H9 (cell line): ENCODE data around the gene MBD2. TPM values are rescaled to one million over a fixed set of nuclear protein-coding genes. Genes with fewer than 3 reads are reported as not detected.

Experiments used
- DNase-seq: peaks from one replicate; pipeline ENCODE4 v3.0.0-alpha.2; 2017
- H2AFZ ChIP-seq: one replicate; pipeline ENCODE4 v1.6.1; 2013; ENCODE audit warnings: mild to moderate bottlenecking, low read length, control low read depth, moderate library complexity
- H2AK5ac ChIP-seq: 2 replicates; pipeline ENCODE4 v1.6.1; 2013; ENCODE audit warnings: low read length, control low read depth, mixed read lengths; ENCODE audit not compliant: insufficient read length
- H2BK120ac ChIP-seq: one replicate; pipeline ENCODE4 v1.6.1; 2013; ENCODE audit warnings: low read depth, mild to moderate bottlenecking, low read length, control low read depth, inconsistent platforms; ENCODE audit not compliant: poor library complexity, severe bottlenecking
- H2BK12ac ChIP-seq: 2 replicates; pipeline ENCODE4 v1.6.1; 2013; ENCODE audit warnings: low read length, control low read depth, mixed read lengths, low read depth; ENCODE audit not compliant: insufficient read length
- H2BK15ac ChIP-seq: 2 replicates; pipeline ENCODE4 v1.6.1; 2013; ENCODE audit warnings: low read depth, low read length, control low read depth
- H2BK20ac ChIP-seq: one replicate; pipeline ENCODE4 v1.6.1; 2013; ENCODE audit warnings: low read depth, mild to moderate bottlenecking, low read length, control low read depth, inconsistent platforms; ENCODE audit not compliant: poor library complexity, severe bottlenecking
- H2BK5ac ChIP-seq: 2 replicates; pipeline ENCODE4 v1.6.1; 2013; ENCODE audit warnings: low read length, control low read depth, mixed read lengths; ENCODE audit not compliant: insufficient read length
- H3K14ac ChIP-seq: 2 replicates; pipeline ENCODE4 v1.6.1; 2013; ENCODE audit warnings: low read length, control low read depth; ENCODE audit not compliant: insufficient read depth
- H3K18ac ChIP-seq: 2 replicates; pipeline ENCODE4 v1.6.1; 2013; ENCODE audit warnings: low read depth, mild to moderate bottlenecking, mixed read lengths, low read length, control low read depth; ENCODE audit not compliant: insufficient read length
- H3K23ac ChIP-seq: 2 replicates; pipeline ENCODE4 v1.6.1; 2013; ENCODE audit warnings: low read length, control low read depth, mixed read lengths, low read depth; ENCODE audit not compliant: insufficient read length
- H3K23me2 ChIP-seq: 2 replicates; pipeline ENCODE4 v1.6.1; 2013; ENCODE audit warnings: low read depth, mild to moderate bottlenecking, mixed read lengths, low read length, control low read depth; ENCODE audit not compliant: insufficient read length, poor library complexity, severe bottlenecking
- H3K27ac ChIP-seq: 2 replicates; pipeline ENCODE4 v1.5.1; 2013; ENCODE audit warnings: low read length, control low read depth, mixed read lengths, low read depth; ENCODE audit not compliant: insufficient read length
- H3K27me3 ChIP-seq: 2 replicates; pipeline ENCODE4 v1.6.1; 2013; ENCODE audit warnings: low read length, control low read depth, inconsistent platforms; ENCODE audit not compliant: insufficient read depth
- H3K4ac ChIP-seq: 2 replicates; pipeline ENCODE4 v1.6.1; 2013; ENCODE audit warnings: low read depth, mild to moderate bottlenecking, control low read depth, inconsistent platforms, low read length, moderate library complexity
- H3K4me1 ChIP-seq: 2 replicates; pipeline ENCODE4 v1.6.1; 2013; ENCODE audit warnings: low read length, control low read depth, inconsistent platforms; ENCODE audit not compliant: insufficient read depth
- H3K4me2 ChIP-seq: 2 replicates; pipeline ENCODE4 v1.6.1; 2013; ENCODE audit warnings: low read length, control low read depth, mixed read lengths; ENCODE audit not compliant: insufficient read length, insufficient read depth
- H3K56ac ChIP-seq: 2 replicates; pipeline ENCODE4 v1.6.1; 2013; ENCODE audit warnings: low read depth, mild to moderate bottlenecking, mixed read lengths, low read length, control low read depth; ENCODE audit not compliant: insufficient read length
- H3K79me1 ChIP-seq: 2 replicates; pipeline ENCODE4 v1.6.1; 2013; ENCODE audit warnings: low read depth, mild to moderate bottlenecking, moderate library complexity, low read length, control low read depth, inconsistent platforms; ENCODE audit not compliant: insufficient read depth, poor library complexity, severe bottlenecking
- H3K79me2 ChIP-seq: 2 replicates; pipeline ENCODE4 v1.6.1; 2013; ENCODE audit warnings: low read length, control low read depth, inconsistent platforms; ENCODE audit not compliant: insufficient read depth
- H3K9ac ChIP-seq: 2 replicates; pipeline ENCODE4 v1.6.1; 2013; ENCODE audit warnings: low read length, control low read depth, mixed read lengths; ENCODE audit not compliant: insufficient read length; ENCODE audit errors: extremely low read depth
- H3K9me3 ChIP-seq: one replicate; pipeline ENCODE4 v1.6.1; 2013; ENCODE audit warnings: low read depth, low read length, inconsistent platforms; ENCODE audit not compliant: control insufficient read depth
- H3T11ph ChIP-seq: one replicate; pipeline ENCODE4 v1.6.1; 2013; ENCODE audit warnings: mild to moderate bottlenecking, low read length, control low read depth, inconsistent platforms
- H4K20me1 ChIP-seq: one replicate; pipeline ENCODE4 v1.6.1; 2013; ENCODE audit not compliant: control insufficient read depth, insufficient read length, insufficient read depth
- H4K5ac ChIP-seq: 2 replicates; pipeline ENCODE4 v1.6.1; 2013; ENCODE audit warnings: low read depth, mild to moderate bottlenecking, mixed read lengths, low read length, control low read depth; ENCODE audit not compliant: insufficient read length
- H4K8ac ChIP-seq: replicated peaks from 2 replicates; pipeline ENCODE4 v1.6.1; 2013; ENCODE audit warnings: low read length, control low read depth, mixed read lengths, low read depth; ENCODE audit not compliant: insufficient read length
- H4K91ac ChIP-seq: 2 replicates; pipeline ENCODE4 v1.6.1; 2013; ENCODE audit warnings: low read depth, mild to moderate bottlenecking, moderate library complexity, mixed read lengths, low read length, control low read depth; ENCODE audit not compliant: insufficient read length
- H3K27ac Mint-ChIP-seq, 3 experiments: 2 replicates in 2 of 3; 3 replicates in 1 of 3; pipeline ENCODE4 v1.8.0; 2020 to 2021; ENCODE audit warnings: mixed read lengths in 3 of 3, mild to moderate bottlenecking in 1 of 3, moderate library complexity in 1 of 3
- H3K27me3 Mint-ChIP-seq: 2 replicates; pipeline ENCODE4 v1.8.0; 2021; ENCODE audit warnings: low read depth, mild to moderate bottlenecking, moderate library complexity, mixed read lengths
- H3K36me3 Mint-ChIP-seq, 3 experiments: 2 replicates in 2 of 3; 3 replicates in 1 of 3; pipeline ENCODE4 v1.8.0; 2020 to 2021; ENCODE audit warnings: low read depth in 3 of 3, mixed read lengths in 3 of 3; ENCODE audit not compliant: insufficient read depth in 1 of 3
- H3K4me1 Mint-ChIP-seq, 2 experiments: 2 replicates each; pipeline ENCODE4 v1.8.0; 2020; ENCODE audit warnings: mixed read lengths in 2 of 2
- H3K4me3 Mint-ChIP-seq, 2 experiments: 2 replicates in 1 of 2; 3 replicates in 1 of 2; pipeline ENCODE4 v1.8.0; 2020 to 2021; ENCODE audit warnings: mild to moderate bottlenecking in 2 of 2, mixed read lengths in 2 of 2, moderate library complexity in 1 of 2
- H3K9me3 Mint-ChIP-seq, 2 experiments: 2 replicates in 1 of 2; 3 replicates in 1 of 2; pipeline ENCODE4 v1.8.0; 2020; ENCODE audit warnings: mild to moderate bottlenecking in 2 of 2, mixed read lengths in 2 of 2, moderate library complexity in 1 of 2
- WGBS: extraction: QIAGEN DNeasy Blood & Tissue Kit; methylation state at CpG from one replicate; pipeline ENCODE4 v1.1.7; 2013; ENCODE audit warnings: missing lambda C conversion rate, low lambda C conversion rate, mixed read lengths; ENCODE audit not compliant: insufficient read length; ENCODE audit errors: extremely low coverage; 5-methylcytosine and 5-hydroxymethylcytosine counted together
- total RNA-seq: library from RNA; stranded (reverse); gene quantifications from 2 replicates; pipeline ENCODE4 v1.2.1, GENCODE V29; 2021
- TF ChIP-seq, protein P1 (sequence below): fragments of 200-600 bp; sonication (generic); conservative IDR thresholded peaks from 3 replicates; pipeline ENCODE4 v1.8.0; 2021; ENCODE audit warnings: antibody characterized with exemption, mild to moderate bottlenecking

The MBD2 gene
- total RNA-seq, 1 experiment from 2014 or later, result 34.0 TPM

- no peaks in the 10 kb centered on the region for H3K79me1 ChIP-seq
- H4K20me1 ChIP-seq, result no peaks in the 10 kb centered on the region
- no peak overlapping the region for H3K18ac ChIP-seq
- no peak for DNase-seq
- no peak overlapping the region for H4K8ac ChIP-seq
- no peaks in the 10 kb centered on the region for H3K79me2 ChIP-seq
- H3K27me3 Mint-ChIP-seq, result no peaks in the 10 kb centered on the region
- H2BK12ac ChIP-seq, result no peak overlapping the region
- no peak overlapping the region for H3K56ac ChIP-seq
- no peaks in the 10 kb centered on the region for H3K27me3 ChIP-seq
- no peak overlapping the region for H4K5ac ChIP-seq
- WGBS, result no CpG with 5 or more reads among the region's 3 CpGs
- no peak overlapping the region for H2BK20ac ChIP-seq
- H3K9me3 Mint-ChIP-seq, result peaks cover 0 to 9% of the 10 kb centered on the region in 2 experiments; a peak in 4 of 5 replicates
- no peak overlapping the region for H2AK5ac ChIP-seq
- no peaks in the 10 kb centered on the region for H3K23me2 ChIP-seq
- H2AFZ ChIP-seq, result no peak overlapping the region
- no peak overlapping the region for H3K4ac ChIP-seq
- H3K4me2 ChIP-seq, result no peak overlapping the region
- no peak overlapping the region for H3K27ac Mint-ChIP-seq
- no peaks in the 10 kb centered on the region for H3K4me1 Mint-ChIP-seq
- no peak overlapping the region for H4K91ac ChIP-seq
- no peak overlapping the region for H2BK120ac ChIP-seq
- H3K27ac ChIP-seq, result no peak overlapping the region
- no peak overlapping the region for H3K4me3 Mint-ChIP-seq
- no peak overlapping the region for H2BK15ac ChIP-seq
- H3K9ac ChIP-seq, result no peak overlapping the region
- H2BK5ac ChIP-seq, result no peak overlapping the region
- no peaks in the 10 kb centered on the region for H3K9me3 ChIP-seq
- H3K4me1 ChIP-seq, result no peaks in the 10 kb centered on the region
- H3K14ac ChIP-seq, result no peak overlapping the region
- TF ChIP-seq, protein P1, sequence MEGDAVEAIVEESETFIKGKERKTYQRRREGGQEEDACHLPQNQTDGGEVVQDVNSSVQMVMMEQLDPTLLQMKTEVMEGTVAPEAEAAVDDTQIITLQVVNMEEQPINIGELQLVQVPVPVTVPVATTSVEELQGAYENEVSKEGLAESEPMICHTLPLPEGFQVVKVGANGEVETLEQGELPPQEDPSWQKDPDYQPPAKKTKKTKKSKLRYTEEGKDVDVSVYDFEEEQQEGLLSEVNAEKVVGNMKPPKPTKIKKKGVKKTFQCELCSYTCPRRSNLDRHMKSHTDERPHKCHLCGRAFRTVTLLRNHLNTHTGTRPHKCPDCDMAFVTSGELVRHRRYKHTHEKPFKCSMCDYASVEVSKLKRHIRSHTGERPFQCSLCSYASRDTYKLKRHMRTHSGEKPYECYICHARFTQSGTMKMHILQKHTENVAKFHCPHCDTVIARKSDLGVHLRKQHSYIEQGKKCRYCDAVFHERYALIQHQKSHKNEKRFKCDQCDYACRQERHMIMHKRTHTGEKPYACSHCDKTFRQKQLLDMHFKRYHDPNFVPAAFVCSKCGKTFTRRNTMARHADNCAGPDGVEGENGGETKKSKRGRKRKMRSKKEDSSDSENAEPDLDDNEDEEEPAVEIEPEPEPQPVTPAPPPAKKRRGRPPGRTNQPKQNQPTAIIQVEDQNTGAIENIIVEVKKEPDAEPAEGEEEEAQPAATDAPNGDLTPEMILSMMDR, result no peak
- H3T11ph ChIP-seq, result no peak overlapping the region
- H3K36me3 Mint-ChIP-seq, result peaks cover 0 to 5% (median 0%) of the 10 kb centered on the region in 3 experiments; a peak in 1 of 7 replicates
- no peak overlapping the region for H3K23ac ChIP-seq
These were observed 115.3 kb downstream of the MBD2 start for GRCh38 chr18:54109131-54109683.
